Testis (tissue), 3 donors: ENCODE measurements around the gene TXNDC5. TPM values are rescaled to one million over a fixed set of nuclear protein-coding genes. Genes with fewer than 3 reads are reported as not detected.
"Not testable (repeated sequence)": the region's sequence is repeated elsewhere in the genome, so short reads cannot be mapped to it uniquely, and the experiment has no call there.

ENCODE experiments used
- DNase-seq: peaks from one replicate; pipeline ENCODE4 v3.0.0-alpha.2; 2019
- H3K27ac ChIP-seq, 2 donors: fragments of 200-600 bp; sonication (generic); one replicate each; pipeline ENCODE4 v1.5.1; 2019
- H3K27me3 ChIP-seq: fragments of 200-600 bp; sonication (generic); one replicate; pipeline ENCODE4 v1.5.1; 2019
- H3K36me3 ChIP-seq: fragments of 200-600 bp; sonication (generic); one replicate; pipeline ENCODE4 v1.5.1; 2017; ENCODE audit warnings: low read depth; ENCODE audit errors: missing control alignments
- H3K4me1 ChIP-seq: fragments of 200-600 bp; sonication (generic); one replicate; pipeline ENCODE4 v1.5.1; 2019
- H3K4me3 ChIP-seq, 2 donors: fragments of 200-600 bp; sonication (generic); one replicate each; pipeline ENCODE4 v1.5.1; 2017 to 2019
- H3K9me3 ChIP-seq: fragments of 200-600 bp; sonication (generic); one replicate; pipeline ENCODE4 v1.5.1; 2017
- CTCF ChIP-seq, 3 experiments: fragments of 450-650 bp in 2 of 3; fragments of 200-600 bp in 1 of 3; sonication (generic) in 1 of 3; IDR thresholded peaks; one replicate each; pipeline ENCODE4 v1.5.1; 2016 to 2019; ENCODE audit warnings: antibody characterized with exemption in 3 of 3, mild to moderate bottlenecking in 2 of 3, moderate library complexity in 1 of 3
- POLR2A ChIP-seq: fragments of 450-650 bp; IDR thresholded peaks from one replicate; pipeline ENCODE4 v1.6.1; 2017; ENCODE audit warnings: antibody characterized with exemption, mild to moderate bottlenecking, moderate library complexity
- WGBS, 2 donors: methylation state at CpG; one replicate each; pipeline ENCODE4 v1.1.5; 2018; 5-methylcytosine and 5-hydroxymethylcytosine counted together
- intact Hi-C: fragments of 100-400 bp; cut with DNase I; formaldehyde crosslinking; loops from one replicate; pipeline ENCODE4 v1.15.1; 2023; ENCODE audit warnings: low total_unique reads
- polyA plus RNA-seq: library from polyadenylated mRNA; stranded (reverse); fragments of 350-450 nt; fragmentation: Illumina TruSeq; extraction: RNeasy Lipid Tissue Mini Kit (QIAGEN cat#74804); gene quantifications from one replicate; pipeline ENCODE4 v1.2.3, GENCODE V29; 2014; ENCODE audit warnings: low read depth, low replicate concordance; ENCODE audit not compliant: insufficient read depth
- total RNA-seq, 2 donors: library from RNA; depleted of rRNA; stranded (reverse); fragments of >200 nt; gene quantifications; one replicate each; pipeline ENCODE4 v1.2.3, GENCODE V29; 2016

Gene TXNDC5
- total and polyA plus RNA-seq, 3 donors from 2014 or later, result 56.5 to 98.7 (median 67.0) TPM

- WGBS, 2 donors, result 94 to 95% methylated on average over 11 to 12 of the region's 12 CpGs
- H3K9me3 ChIP-seq, result no peaks in the 10 kb centered on the region
- DNase-seq, result no peak
- no peak for TF ChIP-seq POLR2A
- TF ChIP-seq CTCF (IDR thresholded peaks at IDR 0.05), result no peak
- H3K4me1 ChIP-seq, result no peaks in the 10 kb centered on the region
- no peak overlapping the region for H3K27ac ChIP-seq
- H3K36me3 ChIP-seq, result no peaks in the 10 kb centered on the region
- no peaks in the 10 kb centered on the region for H3K27me3 ChIP-seq
- no peak overlapping the region for H3K4me3 ChIP-seq
- intact Hi-C loops, result no loop called here
Measured at GRCh38 chr6:7893342-7893741, 17.2 kb downstream of the TXNDC5 start.

GRCh38 chr6:7892367-7892766, 18.2 kb downstream of the TXNDC5 start:
- DNase-seq, H3K36me3 ChIP-seq, H3K4me1 ChIP-seq, H3K27me3 ChIP-seq, H3K9me3 ChIP-seq, H3K4me3 ChIP-seq, H3K27ac ChIP-seq, intact Hi-C loops: not testable (repeated sequence)
- 85 to 95% methylated on average over 4 of the region's 4 CpGs for WGBS, 2 donors

- intact Hi-C loops, result no loop called here
- WGBS, 2 donors, result 83 to 86% methylated on average over 15 of the region's 15 CpGs
Measured at GRCh38 chr6:7891078-7891872, 19.3 kb downstream of the TXNDC5 start.

GRCh38 chr6:7888587-7889357, 21.8 kb downstream of the TXNDC5 start:
- no peaks in the 10 kb centered on the region for H3K36me3 ChIP-seq
- intact Hi-C loops, result no loop called here
- H3K4me1 ChIP-seq, result no peaks in the 10 kb centered on the region
- DNase-seq, result no peak
- 88 to 92% methylated on average over 24 to 25 of the region's 25 CpGs for WGBS, 2 donors
- no peaks in the 10 kb centered on the region for H3K9me3 ChIP-seq
- no peak overlapping the region for H3K4me3 ChIP-seq
- H3K27ac ChIP-seq, result no peak overlapping the region
- H3K27me3 ChIP-seq, result no peaks in the 10 kb centered on the region
- no peak for TF ChIP-seq POLR2A
- TF ChIP-seq CTCF (IDR thresholded peaks at IDR 0.05), result no peak

More at GRCh38 chr6:7891078-7891872, 19.3 kb downstream of the TXNDC5 start:
- no peaks in the 10 kb centered on the region for H3K27me3 ChIP-seq
- no peaks in the 10 kb centered on the region for H3K36me3 ChIP-seq
- no peak overlapping the region for H3K4me3 ChIP-seq
- no peak for DNase-seq
- H3K4me1 ChIP-seq, result no peaks in the 10 kb centered on the region
- no peak for TF ChIP-seq CTCF (IDR thresholded peaks at IDR 0.05)
- no peak for TF ChIP-seq POLR2A
- H3K27ac ChIP-seq, result no peak overlapping the region
- H3K9me3 ChIP-seq, result no peaks in the 10 kb centered on the region

- no peak overlapping the region for H3K27ac ChIP-seq
- 93 to 97% methylated on average over 19 to 21 of the region's 21 CpGs for WGBS, 2 donors
- H3K27me3 ChIP-seq, result no peaks in the 10 kb centered on the region
- no peaks in the 10 kb centered on the region for H3K9me3 ChIP-seq
- TF ChIP-seq CTCF (IDR thresholded peaks at IDR 0.05) (no peak), POLR2A (no peak)
- no peak for DNase-seq
- H3K4me3 ChIP-seq, result no peak overlapping the region
- intact Hi-C loops, result no loop called here
- no peaks in the 10 kb centered on the region for H3K4me1 ChIP-seq
- no peaks in the 10 kb centered on the region for H3K36me3 ChIP-seq
Measured at GRCh38 chr6:7887278-7887991, 23.2 kb downstream of the TXNDC5 start.
